OCI-LY3 (cell line): ENCODE measurements around the gene PTBP3.

Experiments used
- H2AFZ ChIP-seq: fragments of 200-600, 300-600 bp; shearing (Covaris generic); 2 replicates; pipeline ENCODE4 v1.6.0; 2014; ENCODE audit warnings: antibody characterized with exemption, low read depth, low read length
- H3K27ac ChIP-seq: fragments of 200-600, 300-600 bp; sonication (generic); 2 replicates; pipeline ENCODE4 v1.5.1; 2014; ENCODE audit warnings: mild to moderate bottlenecking, low read length, moderate library complexity, mixed read lengths
- H3K27me3 ChIP-seq: fragments of 200-600, 300-600 bp; sonication (generic); 2 replicates; pipeline ENCODE4 v1.6.1; 2014; ENCODE audit warnings: low read depth, low read length, mixed read lengths
- H3K36me3 ChIP-seq: fragments of 200-600, 300-600 bp; sonication (generic); replicated peaks from 2 replicates; pipeline ENCODE3; 2014; ENCODE audit warnings: low read depth, low read length, mixed read lengths
- H3K4me1 ChIP-seq: fragments of 300-600, 200-600 bp; sonication (generic); 2 replicates; pipeline ENCODE4 v1.6.1; 2014; ENCODE audit warnings: low read length, mixed read lengths
- H3K4me2 ChIP-seq: fragments of 200-600, 300-600 bp; sonication (generic); 2 replicates; pipeline ENCODE4 v1.6.1; 2014; ENCODE audit warnings: low read length, mixed read lengths
- H3K4me3 ChIP-seq: fragments of 300-600, 200-600 bp; sonication (generic); 2 replicates; pipeline ENCODE4 v1.5.1; 2014; ENCODE audit warnings: antibody characterized with exemption, mild to moderate bottlenecking, low read length, moderate library complexity
- H3K79me2 ChIP-seq: fragments of 300-600, 200-600 bp; shearing (Covaris generic); 2 replicates; pipeline ENCODE4 v1.6.1; 2014; ENCODE audit warnings: mild to moderate bottlenecking, low read length, mixed read lengths
- H3K9ac ChIP-seq: fragments of 300-600, 200-600 bp; shearing (Covaris generic); 2 replicates; pipeline ENCODE4 v1.6.0; 2014; ENCODE audit warnings: mild to moderate bottlenecking, low read length, moderate library complexity
- H3K9me3 ChIP-seq: fragments of 200-600, 300-600 bp; shearing (Covaris generic); 2 replicates; pipeline ENCODE4 v1.6.1; 2014; ENCODE audit warnings: low read length, mixed read lengths; ENCODE audit not compliant: insufficient read depth
- H4K20me1 ChIP-seq: fragments of 200-600, 300-600 bp; sonication (generic); 2 replicates; pipeline ENCODE4 v1.6.1; 2016; ENCODE audit warnings: low read length, mixed read lengths; ENCODE audit not compliant: insufficient read depth
- CTCF ChIP-seq: fragments of 200-600, 300-600 bp; sonication (generic); IDR thresholded peaks from 2 replicates; pipeline ENCODE4 v1.5.1; 2014; ENCODE audit warnings: antibody characterized with exemption, low read length, low read depth
- EZH2phosphoT487 ChIP-seq: fragments of 200-600 bp; shearing (Covaris generic); IDR thresholded peaks from 2 replicates; pipeline ENCODE4 v1.6.1; 2018; ENCODE audit warnings: antibody characterized with exemption, mixed run types, low read depth

The PTBP3 gene

GRCh38 chr9:112265391-112265790, 68.0 kb downstream of the PTBP3 start:
- Histone ChIP-seq H3K79me2 (no peaks in the 10 kb centered on the region), H3K4me3 (no peak overlapping the region), H3K36me3 (peaks cover 12% of the 10 kb centered on the region), H3K27ac (no peak overlapping the region), H3K4me1 (peaks cover 11% of the 10 kb centered on the region), H3K9me3 (no peaks in the 10 kb centered on the region), H3K9ac (no peak overlapping the region), H3K4me2 (no peak overlapping the region), H4K20me1 (no peaks in the 10 kb centered on the region), H2AFZ (no peak overlapping the region), H3K27me3 (no peaks in the 10 kb centered on the region)
- no peak for TF ChIP-seq EZH2phosphoT487
- no peak for TF ChIP-seq CTCF

- Histone ChIP-seq H3K79me2 (no peaks in the 10 kb centered on the region), H3K27ac (no peak overlapping the region), H3K9ac (no peak overlapping the region), H3K27me3 (no peaks in the 10 kb centered on the region), H3K9me3 (no peaks in the 10 kb centered on the region), H4K20me1 (no peaks in the 10 kb centered on the region), H3K36me3 (peaks cover 12% of the 10 kb centered on the region), H2AFZ (no peak overlapping the region), H3K4me1 (peaks cover 3% of the 10 kb centered on the region), H3K4me2 (no peak overlapping the region), H3K4me3 (no peak overlapping the region)
- no peak for TF ChIP-seq EZH2phosphoT487
- no peak for TF ChIP-seq CTCF
Observed at GRCh38 chr9:112262577-112262976, 70.8 kb downstream of the PTBP3 start.

- TF ChIP-seq CTCF (no peak), EZH2phosphoT487 (no peak)
Observed at GRCh38 chr9:112261133-112261532, 72.3 kb downstream of the PTBP3 start.

GRCh38 chr9:112258106-112258505, 75.3 kb downstream of the PTBP3 start:
- H3K4me2 ChIP-seq, result no peak overlapping the region
- H3K27ac ChIP-seq, result no peak overlapping the region
- H3K4me3 ChIP-seq, result no peak overlapping the region
- no peaks in the 10 kb centered on the region for H3K4me1 ChIP-seq
- no peaks in the 10 kb centered on the region for H3K36me3 ChIP-seq
- H3K9me3 ChIP-seq, result no peaks in the 10 kb centered on the region
- H3K9ac ChIP-seq, result no peak overlapping the region
- H4K20me1 ChIP-seq, result no peaks in the 10 kb centered on the region
- H2AFZ ChIP-seq, result no peak overlapping the region
- H3K27me3 ChIP-seq, result no peaks in the 10 kb centered on the region
- no peaks in the 10 kb centered on the region for H3K79me2 ChIP-seq
- TF ChIP-seq EZH2phosphoT487, result no peak
- TF ChIP-seq CTCF, result no peak

More at GRCh38 chr9:112261133-112261532, 72.3 kb downstream of the PTBP3 start:
- no peaks in the 10 kb centered on the region for H4K20me1 ChIP-seq
- no peak overlapping the region for H3K4me3 ChIP-seq
- no peaks in the 10 kb centered on the region for H3K27me3 ChIP-seq
- no peaks in the 10 kb centered on the region for H3K9me3 ChIP-seq
- no peaks in the 10 kb centered on the region for H3K79me2 ChIP-seq
- no peak overlapping the region for H3K9ac ChIP-seq
- H3K4me1 ChIP-seq, result no peaks in the 10 kb centered on the region
- no peak overlapping the region for H2AFZ ChIP-seq
- H3K27ac ChIP-seq, result no peak overlapping the region
- peaks cover 7% of the 10 kb centered on the region for H3K36me3 ChIP-seq
- no peak overlapping the region for H3K4me2 ChIP-seq
